Fibroblast of lung (primary cell): ENCODE measurements around the gene KRTAP1-4.

Experiments used
- CTCF ChIP-seq, 2 donors: IDR thresholded peaks in 1 of 2; conservative IDR thresholded peaks in 1 of 2; 1 replicate in 1 of 2; 2 replicates in 1 of 2; pipeline ENCODE4 v1.5.1; 2011 to 2012; ENCODE audit warnings: low read length in 2 of 2, control low read depth in 1 of 2, inconsistent platforms in 1 of 2, low read depth in 1 of 2, mild to moderate bottlenecking in 1 of 2
- EZH2 ChIP-seq: IDR thresholded peaks from 2 replicates; pipeline ENCODE4 v1.5.1; 2012; ENCODE audit warnings: low read length, control low read depth, mild to moderate bottlenecking; ENCODE audit errors: missing control alignments

GRCh38 chr17:41001795-41002194, 28.2 kb downstream of the KRTAP1-4 start:
- TF ChIP-seq CTCF (conservative IDR thresholded peaks at IDR 0.05 in 1 of 2, IDR thresholded peaks at IDR 0.05 in 1 of 2; ENCODE audit: low read depth in 1 of 2, low read length in 2 of 2): no peak
- TF ChIP-seq EZH2: no peak
